AG09319 (cell line): Measurements from ENCODE around the gene TM9SF2.
"Not testable (repeated sequence)": the region's sequence is repeated elsewhere in the genome, so short reads cannot be mapped to it uniquely, and the experiment has no call there.

Experiments
- DNase-seq: peaks from one replicate; pipeline ENCODE4 v3.0.0-alpha.2; 2010; ENCODE audit warnings: low read depth; ENCODE audit errors: extremely low read depth
- TF ChIP-seq, protein P1 (sequence below): IDR thresholded peaks from 2 replicates; pipeline ENCODE4 v1.5.1; 2011; ENCODE audit warnings: low read depth, mild to moderate bottlenecking, inconsistent platforms, low read length, moderate library complexity

The TM9SF2 gene

DNA sequence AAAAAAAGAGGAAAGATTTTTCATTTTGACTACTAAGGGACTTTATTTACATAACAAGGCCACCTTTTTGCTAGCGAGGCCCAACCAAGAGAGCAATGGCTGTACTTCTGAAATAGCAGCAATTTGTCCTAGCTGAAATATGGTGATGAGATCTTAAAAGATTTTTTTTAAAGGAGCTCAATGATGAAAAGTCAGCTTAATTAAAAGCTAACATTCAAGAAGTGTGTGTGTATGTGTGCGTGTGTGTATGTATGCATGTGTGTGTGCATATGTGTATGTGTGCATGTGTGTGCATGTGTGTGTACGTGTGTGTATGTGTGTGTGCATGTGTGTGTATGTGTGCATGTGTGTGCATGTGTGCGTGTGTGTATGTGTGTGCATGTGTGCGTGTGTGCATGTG lies 24.6 kb upstream of the TM9SF2 start:
- no peak for DNase-seq
- TF ChIP-seq, protein P1, sequence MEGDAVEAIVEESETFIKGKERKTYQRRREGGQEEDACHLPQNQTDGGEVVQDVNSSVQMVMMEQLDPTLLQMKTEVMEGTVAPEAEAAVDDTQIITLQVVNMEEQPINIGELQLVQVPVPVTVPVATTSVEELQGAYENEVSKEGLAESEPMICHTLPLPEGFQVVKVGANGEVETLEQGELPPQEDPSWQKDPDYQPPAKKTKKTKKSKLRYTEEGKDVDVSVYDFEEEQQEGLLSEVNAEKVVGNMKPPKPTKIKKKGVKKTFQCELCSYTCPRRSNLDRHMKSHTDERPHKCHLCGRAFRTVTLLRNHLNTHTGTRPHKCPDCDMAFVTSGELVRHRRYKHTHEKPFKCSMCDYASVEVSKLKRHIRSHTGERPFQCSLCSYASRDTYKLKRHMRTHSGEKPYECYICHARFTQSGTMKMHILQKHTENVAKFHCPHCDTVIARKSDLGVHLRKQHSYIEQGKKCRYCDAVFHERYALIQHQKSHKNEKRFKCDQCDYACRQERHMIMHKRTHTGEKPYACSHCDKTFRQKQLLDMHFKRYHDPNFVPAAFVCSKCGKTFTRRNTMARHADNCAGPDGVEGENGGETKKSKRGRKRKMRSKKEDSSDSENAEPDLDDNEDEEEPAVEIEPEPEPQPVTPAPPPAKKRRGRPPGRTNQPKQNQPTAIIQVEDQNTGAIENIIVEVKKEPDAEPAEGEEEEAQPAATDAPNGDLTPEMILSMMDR, result no peak

DNA sequence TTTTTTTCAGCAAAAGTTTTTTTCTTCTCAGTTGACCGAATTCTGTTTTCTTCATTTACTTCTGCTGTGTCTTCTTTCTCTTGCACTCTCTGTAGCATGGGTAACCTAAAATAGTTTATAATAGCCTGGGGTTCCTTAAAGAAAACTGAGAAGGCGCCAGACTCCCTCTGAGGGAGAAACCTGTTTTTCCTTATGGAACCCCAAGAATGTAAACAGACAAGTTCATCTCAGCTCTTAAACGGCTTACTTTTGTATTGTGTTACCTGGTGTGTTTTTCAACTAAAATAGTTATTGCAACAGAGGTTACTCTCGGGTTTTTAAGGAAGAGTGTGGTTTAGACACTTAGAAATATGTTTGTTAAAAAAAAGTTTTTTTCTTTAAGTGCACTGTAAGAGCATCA lies 23.8 kb upstream of the TM9SF2 start:
- no peak for DNase-seq
- TF ChIP-seq, protein P1, result no peak

DNA sequence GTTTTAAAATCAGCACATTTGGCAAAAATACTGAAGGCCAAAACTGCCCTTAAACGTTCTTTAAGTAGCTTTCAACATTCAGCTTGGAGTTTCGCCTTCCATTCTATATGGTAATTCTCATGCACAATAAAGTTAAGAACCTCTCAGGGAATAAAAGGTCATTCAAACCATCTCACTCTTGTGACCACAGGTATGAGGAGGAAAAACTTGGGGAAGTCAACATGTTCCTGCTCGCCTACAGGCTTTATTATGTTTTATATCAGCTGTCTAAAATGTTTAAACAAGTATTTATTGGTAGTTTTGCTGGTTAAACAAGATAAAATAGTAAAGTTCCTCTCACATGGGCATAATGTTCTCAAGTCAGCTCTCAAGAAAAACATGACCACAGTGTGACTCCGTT lies 19.9 kb upstream of the TM9SF2 start:
- no peak for DNase-seq
- TF ChIP-seq, protein P1, result no peak

DNA sequence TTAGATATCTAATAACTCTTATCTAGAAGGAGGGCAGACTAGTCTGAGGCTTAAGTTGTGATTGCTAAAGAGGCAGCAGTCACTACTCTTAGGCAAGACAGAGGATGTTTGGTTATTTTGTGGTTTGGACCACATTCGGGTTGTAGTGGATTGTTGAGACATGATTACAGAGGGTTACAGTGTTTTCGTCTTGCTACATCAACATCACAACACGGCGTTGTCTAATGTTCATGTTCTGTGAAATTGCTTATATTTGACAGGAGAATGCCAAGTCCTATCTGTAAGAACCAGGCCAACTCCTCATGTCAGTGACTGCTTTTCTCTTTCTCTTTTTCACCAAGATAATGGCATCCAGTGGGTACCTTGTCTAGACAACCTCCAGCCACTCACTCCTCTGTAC lies 16.8 kb upstream of the TM9SF2 start:
- TF ChIP-seq, protein P1, result no peak
- DNase-seq, result peak; percentile 76

DNA sequence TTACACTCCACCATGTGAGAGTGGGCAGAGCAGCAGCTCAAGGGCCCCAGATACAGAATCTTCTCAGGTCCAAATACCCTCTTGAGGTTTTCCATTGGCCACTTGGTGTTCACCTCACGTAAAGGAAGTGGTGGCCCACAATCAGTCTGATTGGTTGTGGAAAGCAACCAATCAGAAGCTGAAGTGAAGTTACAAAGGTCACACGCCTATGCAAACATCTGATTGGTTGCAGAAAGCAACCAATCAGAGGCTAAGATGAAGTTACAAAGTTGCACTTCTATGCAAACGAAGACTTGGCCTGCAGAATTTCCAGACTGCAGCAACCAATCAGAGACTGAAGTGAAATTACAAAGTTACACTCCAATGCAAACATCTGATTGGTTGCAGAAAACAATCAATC lies 14.3 kb upstream of the TM9SF2 start:
- DNase-seq, result no peak
- TF ChIP-seq, protein P1, result no peak

DNA sequence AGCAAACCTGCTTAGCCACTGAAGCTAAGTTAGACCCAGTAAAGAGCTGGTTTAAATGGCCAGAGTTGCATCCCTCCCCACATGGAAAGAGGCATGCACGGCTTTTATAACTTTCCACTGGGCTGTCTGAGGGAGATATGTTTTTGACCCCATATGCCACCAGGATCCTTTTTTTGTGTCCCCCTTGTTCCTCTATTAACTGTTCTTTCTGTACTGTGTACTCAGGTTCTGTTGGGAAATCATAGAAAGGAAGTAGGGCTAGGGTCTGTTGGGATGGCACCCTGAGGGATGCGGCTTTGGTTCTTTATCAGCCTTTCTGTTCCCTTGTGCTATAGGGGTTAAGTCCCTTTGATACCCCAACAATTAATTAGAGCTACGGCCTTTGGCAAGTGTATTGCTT lies 12.2 kb upstream of the TM9SF2 start:
- TF ChIP-seq, protein P1, result no peak
- DNase-seq, result no peak

DNA sequence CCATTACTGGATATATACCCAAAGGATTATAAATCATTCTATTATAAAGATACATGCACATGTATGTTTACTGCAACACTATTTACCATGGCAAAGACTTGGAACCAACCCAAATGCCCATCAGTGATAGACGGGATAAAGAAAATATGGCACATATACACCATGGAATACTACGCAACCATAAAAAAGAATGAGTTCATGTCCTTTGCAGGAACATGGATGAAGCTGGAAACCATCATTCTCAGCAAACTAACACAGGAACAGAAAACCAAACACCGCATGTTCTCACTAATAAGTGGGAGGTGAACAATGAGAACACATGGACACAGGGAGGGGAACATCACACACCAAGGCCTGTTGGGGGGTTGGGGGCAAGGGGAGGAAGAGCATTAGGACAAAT lies 9.5 kb upstream of the TM9SF2 start:
- DNase-seq, result not testable (repeated sequence)

DNA sequence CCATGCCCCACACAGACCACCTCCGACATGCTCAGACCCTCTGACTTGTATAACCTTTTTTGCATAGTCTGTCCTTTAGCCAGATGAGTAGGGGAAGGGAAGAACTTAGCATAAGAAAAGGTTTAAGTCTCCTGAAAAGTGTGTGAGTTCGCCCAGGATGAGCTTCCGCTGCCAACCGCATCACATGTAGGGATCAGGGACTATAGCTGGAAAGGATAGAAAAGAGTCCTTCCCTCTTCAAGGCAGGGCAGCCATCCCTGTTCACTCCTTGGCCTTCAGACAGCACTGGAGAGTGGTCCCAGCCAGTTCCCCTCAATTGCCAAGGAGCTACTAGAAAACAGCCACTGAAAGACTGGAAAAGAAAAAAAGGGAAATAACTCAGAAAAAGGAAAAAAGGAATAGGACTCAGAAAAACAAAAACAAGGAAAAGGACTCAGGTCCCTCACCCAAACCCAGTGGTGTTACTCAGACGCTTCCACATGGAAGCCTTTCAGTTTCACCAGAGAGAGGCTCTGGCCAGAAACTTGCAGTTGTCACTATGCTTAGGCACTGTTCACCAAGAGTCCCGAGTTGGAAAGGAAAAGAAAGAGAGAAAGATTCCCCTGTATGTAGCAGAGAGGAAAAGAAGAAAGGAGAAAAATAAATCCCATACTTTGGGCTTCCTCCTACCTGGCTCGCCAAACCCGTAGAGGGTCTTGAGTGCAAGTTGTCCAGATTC lies 5.6 kb upstream of the TM9SF2 start:
- no peak for DNase-seq
- TF ChIP-seq, protein P1, result no peak
